ENCODE measurements around the gene TMEM169. TPM values are rescaled to one million over a fixed set of nuclear protein-coding genes. Genes with fewer than 3 reads are reported as not detected.
"Not testable (repeated sequence)": the region's sequence is repeated elsewhere in the genome, so short reads cannot be mapped to it uniquely, and the experiment has no call there.

The TMEM169 gene
- total RNA-seq, 3 donors from 2014 or later: 0.29 to 0.76 (median 0.39) TPM

- intact Hi-C loops (cut with DNase I, micrococcal nuclease): no loop called here
- Histone ChIP-seq H3K36me3 (ENCODE audit: low read depth) (peaks cover 21% of the 10 kb centered on the region), H3K9me3 (no peaks in the 10 kb centered on the region), H3K4me1 (ENCODE audit: low read depth) (no peaks in the 10 kb centered on the region), H3K4me3 (no peak overlapping the region)
- no peak for DNase-seq
- no peak for ATAC-seq
- TF ChIP-seq CTCF (IDR thresholded peaks at IDR 0.05): no peak
Measured at GRCh38 chr2:216132585-216132984, 50.9 kb downstream of the TMEM169 start.

GRCh38 chr2:216133397-216133796 is 51.7 kb downstream of the TMEM169 start:
- Histone ChIP-seq H3K4me3 (no peak overlapping the region), H3K9me3 (no peaks in the 10 kb centered on the region), H3K36me3 (ENCODE audit: low read depth) (peaks cover 21% of the 10 kb centered on the region), H3K4me1 (ENCODE audit: low read depth) (no peaks in the 10 kb centered on the region)
- DNase-seq (no peak), ATAC-seq (no peak)
- TF ChIP-seq CTCF (IDR thresholded peaks at IDR 0.05): no peak
- intact Hi-C loops (cut with DNase I, micrococcal nuclease): no loop called here

- Histone ChIP-seq H3K4me3 (no peak overlapping the region), H3K4me1 (ENCODE audit: low read depth) (no peaks in the 10 kb centered on the region), H3K9me3 (no peaks in the 10 kb centered on the region), H3K36me3 (ENCODE audit: low read depth) (peaks cover 23% of the 10 kb centered on the region)
- no peak for ATAC-seq
- no peak for DNase-seq
- intact Hi-C loops (cut with DNase I, micrococcal nuclease): no loop called here
- TF ChIP-seq CTCF (IDR thresholded peaks at IDR 0.05): no peak
Measured at GRCh38 chr2:216134958-216135541, 53.3 kb downstream of the TMEM169 start.

- Histone ChIP-seq H3K4me1 (ENCODE audit: low read depth) (no peaks in the 10 kb centered on the region), H3K9me3 (no peaks in the 10 kb centered on the region), H3K36me3 (ENCODE audit: low read depth) (peaks cover 13% of the 10 kb centered on the region), H3K4me3 (no peak overlapping the region)
- intact Hi-C loops (cut with DNase I, micrococcal nuclease): no loop called here
- TF ChIP-seq CTCF (IDR thresholded peaks at IDR 0.05): no peak
- DNase-seq (peak in 1 of 3 donors; percentile 55), ATAC-seq (peak; percentile 38)
Measured at GRCh38 chr2:216139884-216140283, 58.2 kb downstream of the TMEM169 start.

- H3K4me3 ChIP-seq; intact Hi-C loops (cut with DNase I, micrococcal nuclease); H3K4me1 ChIP-seq (ENCODE audit: low read depth); ATAC-seq; H3K9me3 ChIP-seq; DNase-seq: not testable (repeated sequence)
- peaks cover 13% of the 10 kb centered on the region for H3K36me3 ChIP-seq (ENCODE audit: low read depth)
Measured at GRCh38 chr2:216141516-216141915, 59.8 kb downstream of the TMEM169 start.

- TF ChIP-seq CTCF (IDR thresholded peaks at IDR 0.05): no peak
- Histone ChIP-seq H3K4me1 (ENCODE audit: low read depth) (no peaks in the 10 kb centered on the region), H3K9me3 (no peaks in the 10 kb centered on the region), H3K36me3 (ENCODE audit: low read depth) (peaks cover 18% of the 10 kb centered on the region), H3K4me3 (no peak overlapping the region)
- intact Hi-C loops (cut with DNase I, micrococcal nuclease): no loop called here
- DNase-seq: no peak
- no peak for ATAC-seq
Measured at GRCh38 chr2:216142540-216142939, 60.8 kb downstream of the TMEM169 start.

Data from mucosa of descending colon (tissue), 3 donors.